HG02588 (cell line): ENCODE data around the gene TACC2.
"Not testable (repeated sequence)": the region's sequence is repeated elsewhere in the genome, so short reads cannot be mapped to it uniquely, and the experiment has no call there.

Experiments used
- ATAC-seq: cut with Tn5 transposase; IDR thresholded peaks from one replicate; pipeline ENCODE4 v1.9.1; 2021; ENCODE audit warnings: mild to moderate bottlenecking, moderate library complexity; ENCODE audit not compliant: unreplicated experiment

Gene TACC2

GRCh38 chr10:122057841-122058413 lies 69.0 kb downstream of the TACC2 start:
- no peak for ATAC-seq

GRCh38 chr10:122060250-122060649 lies 71.3 kb downstream of the TACC2 start:
- no peak for ATAC-seq

GRCh38 chr10:122062831-122063674 lies 74.1 kb downstream of the TACC2 start:
- no peak for ATAC-seq

- not testable (repeated sequence) for ATAC-seq
Measured at GRCh38 chr10:122066337-122066939, 77.5 kb downstream of the TACC2 start.

GRCh38 chr10:122068844-122069243 lies 79.9 kb downstream of the TACC2 start:
- no peak for ATAC-seq

- no peak for ATAC-seq
Measured at GRCh38 chr10:122072491-122072890, 83.5 kb downstream of the TACC2 start.

- no peak for ATAC-seq
Measured at GRCh38 chr10:122073508-122073907, 84.5 kb downstream of the TACC2 start.

GRCh38 chr10:122075171-122075570 lies 86.2 kb downstream of the TACC2 start:
- ATAC-seq = no peak

- ATAC-seq = not testable (repeated sequence)
Measured at GRCh38 chr10:122075876-122076275, 86.9 kb downstream of the TACC2 start.

- no peak for ATAC-seq
Measured at GRCh38 chr10:122077311-122077875, 88.4 kb downstream of the TACC2 start.

- ATAC-seq = no peak
Measured at GRCh38 chr10:122078326-122078725, 89.4 kb downstream of the TACC2 start.

GRCh38 chr10:122078965-122079795 lies 90.2 kb downstream of the TACC2 start:
- ATAC-seq = no peak

GRCh38 chr10:122082616-122083477 lies 93.9 kb downstream of the TACC2 start:
- no peak for ATAC-seq

GRCh38 chr10:122083478-122084025 lies 94.6 kb downstream of the TACC2 start:
- ATAC-seq = no peak

GRCh38 chr10:122084286-122085041 lies 95.5 kb downstream of the TACC2 start:
- ATAC-seq = no peak

- ATAC-seq = no peak
Measured at GRCh38 chr10:122085423-122085911, 96.5 kb downstream of the TACC2 start.

GRCh38 chr10:122086416-122087240 lies 97.7 kb downstream of the TACC2 start:
- no peak for ATAC-seq

GRCh38 chr10:122087436-122087835 lies 98.5 kb downstream of the TACC2 start:
- no peak for ATAC-seq
